OCI-LY3 (cell line): Measurements from ENCODE around the gene RTN4RL1.

Experiments used
- H2AFZ ChIP-seq: fragments of 200-600, 300-600 bp; shearing (Covaris generic); 2 replicates; pipeline ENCODE4 v1.6.0; 2014; ENCODE audit warnings: antibody characterized with exemption, low read depth, low read length
- H3K27ac ChIP-seq: fragments of 200-600, 300-600 bp; sonication (generic); 2 replicates; pipeline ENCODE4 v1.5.1; 2014; ENCODE audit warnings: mild to moderate bottlenecking, low read length, moderate library complexity, mixed read lengths
- H3K27me3 ChIP-seq: fragments of 200-600, 300-600 bp; sonication (generic); 2 replicates; pipeline ENCODE4 v1.6.1; 2014; ENCODE audit warnings: low read depth, low read length, mixed read lengths
- H3K36me3 ChIP-seq: fragments of 200-600, 300-600 bp; sonication (generic); replicated peaks from 2 replicates; pipeline ENCODE3; 2014; ENCODE audit warnings: low read depth, low read length, mixed read lengths
- H3K4me1 ChIP-seq: fragments of 300-600, 200-600 bp; sonication (generic); 2 replicates; pipeline ENCODE4 v1.6.1; 2014; ENCODE audit warnings: low read length, mixed read lengths
- H3K4me2 ChIP-seq: fragments of 200-600, 300-600 bp; sonication (generic); 2 replicates; pipeline ENCODE4 v1.6.1; 2014; ENCODE audit warnings: low read length, mixed read lengths
- H3K4me3 ChIP-seq: fragments of 300-600, 200-600 bp; sonication (generic); 2 replicates; pipeline ENCODE4 v1.5.1; 2014; ENCODE audit warnings: antibody characterized with exemption, mild to moderate bottlenecking, low read length, moderate library complexity
- H3K79me2 ChIP-seq: fragments of 300-600, 200-600 bp; shearing (Covaris generic); 2 replicates; pipeline ENCODE4 v1.6.1; 2014; ENCODE audit warnings: mild to moderate bottlenecking, low read length, mixed read lengths
- H3K9ac ChIP-seq: fragments of 300-600, 200-600 bp; shearing (Covaris generic); 2 replicates; pipeline ENCODE4 v1.6.0; 2014; ENCODE audit warnings: mild to moderate bottlenecking, low read length, moderate library complexity
- H3K9me3 ChIP-seq: fragments of 200-600, 300-600 bp; shearing (Covaris generic); 2 replicates; pipeline ENCODE4 v1.6.1; 2014; ENCODE audit warnings: low read length, mixed read lengths; ENCODE audit not compliant: insufficient read depth
- H4K20me1 ChIP-seq: fragments of 200-600, 300-600 bp; sonication (generic); 2 replicates; pipeline ENCODE4 v1.6.1; 2016; ENCODE audit warnings: low read length, mixed read lengths; ENCODE audit not compliant: insufficient read depth
- CTCF ChIP-seq: fragments of 200-600, 300-600 bp; sonication (generic); IDR thresholded peaks from 2 replicates; pipeline ENCODE4 v1.5.1; 2014; ENCODE audit warnings: antibody characterized with exemption, low read length, low read depth
- EZH2phosphoT487 ChIP-seq: fragments of 200-600 bp; shearing (Covaris generic); IDR thresholded peaks from 2 replicates; pipeline ENCODE4 v1.6.1; 2018; ENCODE audit warnings: antibody characterized with exemption, mixed run types, low read depth

RTN4RL1 gene

DNA sequence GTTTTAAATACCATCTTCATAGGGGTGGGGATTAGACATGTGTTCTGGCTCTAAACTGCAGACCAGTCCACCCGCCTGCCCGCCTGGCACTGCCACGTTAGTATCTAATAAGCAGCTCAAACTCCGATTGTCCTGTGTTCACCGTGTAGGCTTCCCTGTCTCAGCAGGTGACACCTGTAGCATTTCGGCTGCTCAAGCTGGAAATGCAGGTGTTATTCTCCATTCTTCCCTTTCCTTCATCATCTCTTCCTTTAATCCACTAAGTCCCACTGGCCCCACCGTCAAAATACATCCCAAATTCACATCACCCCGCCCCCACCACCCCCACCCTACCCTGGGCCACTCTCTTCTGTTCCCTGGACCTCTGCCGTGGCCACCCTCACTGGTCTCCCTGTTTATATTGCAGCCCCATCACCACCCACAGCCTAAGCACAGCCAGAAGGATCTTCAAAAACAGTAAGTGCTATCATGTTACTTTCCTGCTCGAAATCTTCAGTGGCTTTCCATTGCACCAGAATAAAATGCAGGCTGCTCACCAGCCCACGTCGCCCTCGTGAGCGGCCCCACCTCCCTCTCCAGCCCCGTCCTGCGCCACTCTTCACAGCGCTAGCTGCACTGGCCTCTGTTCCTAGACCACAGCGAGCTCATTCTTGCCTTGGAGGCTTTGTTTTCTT lies 65.1 kb downstream of the RTN4RL1 start:
- Histone ChIP-seq H3K79me2 (no peaks in the 10 kb centered on the region), H3K9me3 (no peaks in the 10 kb centered on the region), H3K4me2 (no peak overlapping the region), H3K27ac (no peak overlapping the region), H3K36me3 (no peaks in the 10 kb centered on the region), H4K20me1 (no peaks in the 10 kb centered on the region), H2AFZ (no peak overlapping the region), H3K9ac (no peak overlapping the region), H3K27me3 (no peaks in the 10 kb centered on the region), H3K4me3 (no peak overlapping the region), H3K4me1 (no peaks in the 10 kb centered on the region)
- TF ChIP-seq EZH2phosphoT487 (no peak), CTCF (no peak)

DNA sequence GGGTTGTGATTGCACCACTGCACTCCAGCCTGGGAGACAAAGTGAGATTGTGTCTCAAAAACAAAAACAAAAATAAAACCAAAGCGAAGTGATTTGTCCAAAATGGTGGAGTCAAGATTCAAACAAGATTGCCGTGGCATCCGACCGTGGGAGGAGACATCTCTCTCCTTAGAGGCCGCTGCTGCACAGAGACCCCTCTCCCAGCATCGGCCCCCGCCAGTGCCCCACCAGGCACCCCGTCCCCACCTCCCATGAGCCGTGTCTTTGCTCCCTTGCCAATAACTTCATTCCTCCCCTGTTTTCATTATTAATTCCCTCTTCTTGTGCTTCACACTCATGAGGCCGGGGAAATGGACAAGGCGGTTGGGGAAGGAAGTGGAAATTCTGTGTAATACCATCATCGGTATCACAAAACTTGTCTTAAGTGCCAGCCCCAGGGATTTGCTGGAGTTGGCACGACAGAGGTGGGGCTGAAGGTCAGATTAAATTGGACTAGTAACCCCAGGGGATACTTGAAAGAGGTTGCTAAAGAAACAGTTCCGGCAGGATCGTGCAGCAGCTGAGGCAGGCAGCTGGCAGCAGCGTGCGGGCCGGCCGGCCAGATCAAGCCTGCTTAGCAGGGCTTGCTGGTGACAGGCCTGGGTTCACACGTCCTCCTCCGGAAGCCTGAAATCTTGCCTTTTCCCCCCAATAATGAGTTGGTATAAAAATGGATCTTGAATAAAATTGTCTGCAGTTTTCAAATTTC lies 66.8 kb downstream of the RTN4RL1 start:
- no peaks in the 10 kb centered on the region for H3K79me2 ChIP-seq
- H3K9me3 ChIP-seq = no peaks in the 10 kb centered on the region
- no peak overlapping the region for H3K4me2 ChIP-seq
- H4K20me1 ChIP-seq = no peaks in the 10 kb centered on the region
- H3K27me3 ChIP-seq = no peaks in the 10 kb centered on the region
- H3K36me3 ChIP-seq = no peaks in the 10 kb centered on the region
- no peak for TF ChIP-seq CTCF
- TF ChIP-seq EZH2phosphoT487 = no peak
- H3K27ac ChIP-seq = no peak overlapping the region
- H3K9ac ChIP-seq = no peak overlapping the region
- H2AFZ ChIP-seq = no peak overlapping the region
- H3K4me3 ChIP-seq = no peak overlapping the region
- H3K4me1 ChIP-seq = no peaks in the 10 kb centered on the region

GRCh38 chr17:1957037-1957436 lies 68.1 kb downstream of the RTN4RL1 start:
- no peak for TF ChIP-seq EZH2phosphoT487
- H3K4me2 ChIP-seq = no peak overlapping the region
- no peak overlapping the region for H3K4me3 ChIP-seq
- H3K36me3 ChIP-seq = no peaks in the 10 kb centered on the region
- H4K20me1 ChIP-seq = no peaks in the 10 kb centered on the region
- H3K27me3 ChIP-seq = no peaks in the 10 kb centered on the region
- H3K79me2 ChIP-seq = no peaks in the 10 kb centered on the region
- H2AFZ ChIP-seq = no peak overlapping the region
- H3K4me1 ChIP-seq = no peaks in the 10 kb centered on the region
- no peak overlapping the region for H3K27ac ChIP-seq
- no peak overlapping the region for H3K9ac ChIP-seq
- no peaks in the 10 kb centered on the region for H3K9me3 ChIP-seq

- H2AFZ ChIP-seq = no peak overlapping the region
- no peaks in the 10 kb centered on the region for H3K27me3 ChIP-seq
- H3K79me2 ChIP-seq = no peaks in the 10 kb centered on the region
Observed at GRCh38 chr17:1956134-1956533, 69.0 kb downstream of the RTN4RL1 start.

More at GRCh38 chr17:1956134-1956533, 69.0 kb downstream of the RTN4RL1 start:
- no peaks in the 10 kb centered on the region for H3K9me3 ChIP-seq
- no peaks in the 10 kb centered on the region for H3K4me1 ChIP-seq
- H3K36me3 ChIP-seq = no peaks in the 10 kb centered on the region
- H3K9ac ChIP-seq = no peak overlapping the region
- H3K4me3 ChIP-seq = no peak overlapping the region
- TF ChIP-seq EZH2phosphoT487 (no peak), CTCF (no peak)
- no peak overlapping the region for H3K4me2 ChIP-seq
- H3K27ac ChIP-seq = no peak overlapping the region
- no peaks in the 10 kb centered on the region for H4K20me1 ChIP-seq
